MM.1S (cell line): ENCODE data around the gene AAMDC.

ENCODE experiments used
- DNase-seq: peaks from one replicate; pipeline ENCODE4 v3.0.0-alpha.2; 2015
- H2AFZ ChIP-seq: fragments of 300-600 bp; sonication (generic); 2 replicates; pipeline ENCODE4 v1.6.0; 2016; ENCODE audit warnings: antibody characterized with exemption, low read length
- H3F3A ChIP-seq: fragments of 300-600 bp; sonication (generic); 2 replicates; pipeline ENCODE4 v1.6.1; 2016; ENCODE audit warnings: mild to moderate bottlenecking, antibody characterized with exemption, low read length, moderate library complexity, mixed read lengths; ENCODE audit not compliant: insufficient read depth
- H3K27ac ChIP-seq: fragments of 300-600 bp; sonication (generic); 2 replicates; pipeline ENCODE4 v1.5.1; 2016; ENCODE audit warnings: mild to moderate bottlenecking, low read length
- H3K27me3 ChIP-seq: fragments of 300-600 bp; sonication (generic); replicated peaks from 2 replicates; pipeline ENCODE4 v1.6.0; 2016; ENCODE audit warnings: low read length; ENCODE audit not compliant: insufficient read depth
- H3K36me3 ChIP-seq: fragments of 300-600 bp; sonication (generic); replicated peaks from 2 replicates; pipeline ENCODE4 v1.6.1; 2016; ENCODE audit warnings: mild to moderate bottlenecking, low read length, mixed read lengths; ENCODE audit not compliant: insufficient read depth
- H3K4me1 ChIP-seq: fragments of 300-600 bp; sonication (generic); 2 replicates; pipeline ENCODE4 v1.6.1; 2016; ENCODE audit warnings: low read length, mixed read lengths
- H3K4me2 ChIP-seq: fragments of 300-600 bp; sonication (generic); 2 replicates; pipeline ENCODE4 v1.6.0; 2016; ENCODE audit warnings: low read depth, low read length
- H3K4me3 ChIP-seq: fragments of 300-600 bp; sonication (generic); 2 replicates; pipeline ENCODE4 v1.5.1; 2016; ENCODE audit warnings: low read length, mixed read lengths
- H3K79me2 ChIP-seq: fragments of 300-600 bp; sonication (generic); 2 replicates; pipeline ENCODE4 v1.6.1; 2016; ENCODE audit warnings: mixed run types, low read length, mixed read lengths
- H3K9ac ChIP-seq: fragments of 300-600 bp; sonication (generic); 2 replicates; pipeline ENCODE4 v1.6.1; 2016; ENCODE audit warnings: low read length, mixed read lengths
- H3K9me2 ChIP-seq: fragments of 300-600 bp; sonication (generic); replicated peaks from 2 replicates; pipeline ENCODE4 v1.6.1; 2016; ENCODE audit warnings: mild to moderate bottlenecking, low read length, mixed read lengths; ENCODE audit not compliant: insufficient read depth
- H3K9me3 ChIP-seq: fragments of 300-600 bp; sonication (generic); replicated peaks from 2 replicates; pipeline ENCODE4 v1.6.1; 2016; ENCODE audit warnings: mild to moderate bottlenecking, low read length, mixed read lengths; ENCODE audit not compliant: insufficient read depth
- H4K20me1 ChIP-seq: fragments of 300-600 bp; sonication (generic); 2 replicates; pipeline ENCODE4 v1.6.1; 2016; ENCODE audit warnings: mild to moderate bottlenecking, low read length, moderate library complexity, mixed read lengths; ENCODE audit not compliant: insufficient read depth
- EZH2 ChIP-seq: fragments of 300-600 bp; sonication (generic); optimal IDR thresholded peaks from 2 replicates; pipeline ENCODE3; 2017; ENCODE audit warnings: low read depth, mild to moderate bottlenecking, antibody characterized with exemption, low read length, mixed read lengths
- EZH2phosphoT487 ChIP-seq: fragments of 300-600 bp; sonication (generic); IDR thresholded peaks from 2 replicates; pipeline ENCODE4 v1.6.1; 2018; ENCODE audit warnings: antibody characterized with exemption, low read length
- TF ChIP-seq, protein P1 (sequence below): fragments of 300-600 bp; sonication (generic); IDR thresholded peaks from 2 replicates; pipeline ENCODE4 v1.5.1; 2016; ENCODE audit warnings: antibody characterized with exemption, low read length, mixed read lengths

AAMDC gene

GRCh38 chr11:77806415-77806814 lies 14.5 kb upstream of the AAMDC start:
- no peak overlapping the region for H3K9ac ChIP-seq

GRCh38 chr11:77806993-77807392 lies 14.0 kb upstream of the AAMDC start:
- Histone ChIP-seq H3K4me3 (no peak overlapping the region), H3K27ac (no peak overlapping the region), H3K4me2 (no peak overlapping the region), H3K9me3 (no peaks in the 10 kb centered on the region), H3K9me2 (no peaks in the 10 kb centered on the region), H3K79me2 (peaks cover 87% of the 10 kb centered on the region), H3F3A (no peaks in the 10 kb centered on the region), H3K36me3 (no peaks in the 10 kb centered on the region), H2AFZ (no peak overlapping the region), H3K4me1 (no peaks in the 10 kb centered on the region), H3K27me3 (no peaks in the 10 kb centered on the region), H3K9ac (no peak overlapping the region), H4K20me1 (0 out of 2 replicates have a peak, but pooled peaks cover 3% of the 10 kb centered on the region)
- no peak for DNase-seq
- TF ChIP-seq, protein P1, sequence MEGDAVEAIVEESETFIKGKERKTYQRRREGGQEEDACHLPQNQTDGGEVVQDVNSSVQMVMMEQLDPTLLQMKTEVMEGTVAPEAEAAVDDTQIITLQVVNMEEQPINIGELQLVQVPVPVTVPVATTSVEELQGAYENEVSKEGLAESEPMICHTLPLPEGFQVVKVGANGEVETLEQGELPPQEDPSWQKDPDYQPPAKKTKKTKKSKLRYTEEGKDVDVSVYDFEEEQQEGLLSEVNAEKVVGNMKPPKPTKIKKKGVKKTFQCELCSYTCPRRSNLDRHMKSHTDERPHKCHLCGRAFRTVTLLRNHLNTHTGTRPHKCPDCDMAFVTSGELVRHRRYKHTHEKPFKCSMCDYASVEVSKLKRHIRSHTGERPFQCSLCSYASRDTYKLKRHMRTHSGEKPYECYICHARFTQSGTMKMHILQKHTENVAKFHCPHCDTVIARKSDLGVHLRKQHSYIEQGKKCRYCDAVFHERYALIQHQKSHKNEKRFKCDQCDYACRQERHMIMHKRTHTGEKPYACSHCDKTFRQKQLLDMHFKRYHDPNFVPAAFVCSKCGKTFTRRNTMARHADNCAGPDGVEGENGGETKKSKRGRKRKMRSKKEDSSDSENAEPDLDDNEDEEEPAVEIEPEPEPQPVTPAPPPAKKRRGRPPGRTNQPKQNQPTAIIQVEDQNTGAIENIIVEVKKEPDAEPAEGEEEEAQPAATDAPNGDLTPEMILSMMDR: no peak
- TF ChIP-seq EZH2phosphoT487 (no peak), EZH2 (no peak)

More at GRCh38 chr11:77806415-77806814, 14.5 kb upstream of the AAMDC start:
- H3K27ac ChIP-seq: no peak overlapping the region
- H3K9me3 ChIP-seq: no peaks in the 10 kb centered on the region
- no peaks in the 10 kb centered on the region for H3F3A ChIP-seq
- no peaks in the 10 kb centered on the region for H3K4me1 ChIP-seq
- peaks cover 87% of the 10 kb centered on the region for H3K79me2 ChIP-seq
- no peaks in the 10 kb centered on the region for H3K36me3 ChIP-seq
- no peak overlapping the region for H3K4me2 ChIP-seq
- no peaks in the 10 kb centered on the region for H3K27me3 ChIP-seq
- no peaks in the 10 kb centered on the region for H3K9me2 ChIP-seq
- DNase-seq: no peak
- H3K4me3 ChIP-seq: no peak overlapping the region
- TF ChIP-seq, protein P1: no peak
- TF ChIP-seq EZH2phosphoT487 (no peak), EZH2 (no peak)
- H2AFZ ChIP-seq: no peak overlapping the region
- 0 out of 2 replicates have a peak, but pooled peaks cover 3% of the 10 kb centered on the region for H4K20me1 ChIP-seq

DNA sequence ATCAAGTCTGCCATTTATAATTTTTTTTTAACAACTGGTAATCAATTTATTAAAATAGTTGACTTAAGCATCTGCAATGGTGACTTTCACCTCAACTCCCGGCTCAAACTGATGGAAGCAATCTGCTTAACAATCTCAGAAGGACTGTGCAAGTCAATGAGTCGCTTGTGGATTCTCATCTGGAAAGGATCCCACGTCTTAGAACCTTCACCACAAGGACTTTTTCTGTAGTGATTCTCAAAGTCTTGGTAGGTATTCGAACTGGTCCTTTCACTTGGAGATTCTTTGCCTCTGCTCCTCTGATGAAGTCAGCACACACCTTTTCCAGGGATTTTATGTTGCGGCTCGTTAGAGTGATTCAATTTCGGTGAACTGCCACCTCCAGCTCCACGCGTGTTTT lies 7.7 kb upstream of the AAMDC start:
- H3F3A ChIP-seq: no peaks in the 10 kb centered on the region
- no peaks in the 10 kb centered on the region for H3K27me3 ChIP-seq
- no peaks in the 10 kb centered on the region for H3K36me3 ChIP-seq
- H3K9me3 ChIP-seq: no peaks in the 10 kb centered on the region
- no peaks in the 10 kb centered on the region for H3K4me1 ChIP-seq
- no peak overlapping the region for H3K27ac ChIP-seq
- TF ChIP-seq, protein P1: no peak
- TF ChIP-seq EZH2 (no peak), EZH2phosphoT487 (no peak)
- H3K79me2 ChIP-seq: peaks cover 95% of the 10 kb centered on the region
- no peaks in the 10 kb centered on the region for H3K9me2 ChIP-seq
- no peak for DNase-seq
- H3K4me3 ChIP-seq: no peak overlapping the region
- no peak overlapping the region for H3K4me2 ChIP-seq
- H2AFZ ChIP-seq: no peak overlapping the region
- peaks cover 18% of the 10 kb centered on the region; the same call in 1 of the 2 replicates for H4K20me1 ChIP-seq
- no peak overlapping the region for H3K9ac ChIP-seq
